Gastrocnemius medialis (tissue), 4 donors: ENCODE results near the gene KDM4C. TPM values are rescaled to one million over a fixed set of nuclear protein-coding genes. Genes with fewer than 3 reads are reported as not detected.

ENCODE experiments used
- ATAC-seq, 2 donors: fragments of 150-250 bp; one replicate each; pipeline ENCODE4 v1.9.1; 2016
- DNase-seq, 2 donors: peaks; one replicate each; pipeline ENCODE4 v3.0.0-alpha.2; 2019
- H3K27ac ChIP-seq, 4 donors: fragments of 200-600 bp; sonication (generic); 1 replicate in 1 of 4; 2 replicates in 3 of 4; pipeline ENCODE4 v1.5.1; 2016 to 2018; ENCODE audit warnings: mild to moderate bottlenecking in 2 of 4, moderate library complexity in 1 of 4
- H3K27me3 ChIP-seq, 3 donors: fragments of 200-600 bp; sonication (generic) in 2 of 3; 1 replicate in 1 of 3; 2 replicates in 2 of 3; pipeline versions ENCODE4 v1.5.1 to v1.6.0; 2016 to 2019; ENCODE audit warnings: mild to moderate bottlenecking in 1 of 3, moderate library complexity in 1 of 3
- H3K36me3 ChIP-seq, 2 donors: fragments of 200-600 bp; sonication (generic) in 1 of 2; one replicate each; pipeline ENCODE4 v1.5.1; 2017 to 2018
- H3K4me1 ChIP-seq, 2 donors: fragments of 200-600 bp; sonication (generic) in 1 of 2; one replicate each; pipeline ENCODE4 v1.5.1; 2016 to 2017; ENCODE audit warnings: mild to moderate bottlenecking in 2 of 2
- H3K4me3 ChIP-seq, 4 donors: fragments of 200-600 bp; sonication (generic) in 3 of 4; 1 replicate in 1 of 4; 2 replicates in 3 of 4; pipeline ENCODE4 v1.5.1; 2016 to 2019; ENCODE audit warnings: mild to moderate bottlenecking in 2 of 4
- H3K9me3 ChIP-seq, 3 donors: fragments of 200-600 bp; sonication (generic) in 2 of 3; 1 replicate in 1 of 3; 2 replicates in 2 of 3; pipeline ENCODE4 v1.5.1; 2016 to 2019
- CTCF ChIP-seq, 5 experiments: fragments of 450-650 bp in 3 of 5; fragments of 200-600 bp in 2 of 5; sonication (generic) in 2 of 5; IDR thresholded peaks in 4 of 5; conservative IDR thresholded peaks in 1 of 5; 1 replicate in 4 of 5; 2 replicates in 1 of 5; pipeline ENCODE4 v1.5.1; 2016 to 2019; ENCODE audit warnings: antibody characterized with exemption in 5 of 5, mild to moderate bottlenecking in 3 of 5, moderate library complexity in 3 of 5
- POLR2A ChIP-seq, 2 donors: fragments of 450-650 bp; IDR thresholded peaks; one replicate each; pipeline ENCODE4 v1.6.1; 2017; ENCODE audit warnings: antibody characterized with exemption in 2 of 2, mild to moderate bottlenecking in 2 of 2, moderate library complexity in 2 of 2
- in situ Hi-C, 4 donors: fragments of 200-750 bp; cut with MboI; loops; one replicate each; pipeline versions ENCODE4 v1.15.0 to v1.8.0; 2017; ENCODE audit warnings: low sequenced_read_pairs in 4 of 4
- intact Hi-C: fragments of 100-400 bp; cut with DNase I; formaldehyde crosslinking; loops from one replicate; pipeline ENCODE4 v1.15.1; 2023; ENCODE audit warnings: low total_unique reads
- total RNA-seq, 4 donors: library from RNA; depleted of rRNA; stranded (reverse); fragments of >200 nt; gene quantifications; one replicate each; pipeline versions ENCODE4 v1.1.0 to v1.2.3, GENCODE V29; 2016

The KDM4C gene
- total RNA-seq, 4 donors from 2014 or later, result 7.7 to 23.3 (median 10.0) TPM

GRCh38 chr9:7094576-7094975, 336.8 kb downstream of the KDM4C start:
- in situ Hi-C loops, result no loop called here
- no peaks in the 10 kb centered on the region for H3K27me3 ChIP-seq
- no peak for ATAC-seq

GRCh38 chr9:7095058-7095457, 337.3 kb downstream of the KDM4C start:
- TF ChIP-seq CTCF (IDR thresholded peaks at IDR 0.05 in 4 of 5, conservative IDR thresholded peaks at IDR 0.05 in 1 of 5) (no peak), POLR2A (IDR thresholded peaks at IDR 0.05) (no peak)
- in situ Hi-C loops (no loop called here), intact Hi-C loops (loop anchor here (10.0 kb wide), 3 partner anchors 80 to 220 kb away; no protein-coding TSS in a partner anchor)
- DNase-seq (no peak), ATAC-seq (no peak)
- H3K36me3 ChIP-seq, result no peaks in the 10 kb centered on the region
- H3K27me3 ChIP-seq, result no peaks in the 10 kb centered on the region
- H3K27ac ChIP-seq, result no peak overlapping the region
- no peaks in the 10 kb centered on the region for H3K9me3 ChIP-seq
- H3K4me1 ChIP-seq, result peaks cover 29 to 34% of the 10 kb centered on the region in 2 donors
- H3K4me3 ChIP-seq, result no peak overlapping the region

More at GRCh38 chr9:7094576-7094975, 336.8 kb downstream of the KDM4C start:
- no peak for TF ChIP-seq CTCF (IDR thresholded peaks at IDR 0.05 in 4 of 5, conservative IDR thresholded peaks at IDR 0.05 in 1 of 5)
- no peak for TF ChIP-seq POLR2A (IDR thresholded peaks at IDR 0.05)
- Histone ChIP-seq H3K27ac (no peak overlapping the region), H3K4me3 (no peak overlapping the region), H3K9me3 (no peaks in the 10 kb centered on the region), H3K36me3 (no peaks in the 10 kb centered on the region), H3K4me1 (peaks cover 33 to 39% of the 10 kb centered on the region in 2 donors)
- DNase-seq, result no peak
- intact Hi-C loops, result loop anchor here (10.0 kb wide), 3 partner anchors 80 to 220 kb away; no protein-coding TSS in a partner anchor

- Histone ChIP-seq H3K36me3 (no peaks in the 10 kb centered on the region), H3K9me3 (no peaks in the 10 kb centered on the region), H3K27ac (peak overlapping the region; percentile 79 to 88 (median 84)), H3K4me1 (peaks cover 29 to 37% of the 10 kb centered on the region in 2 donors), H3K4me3 (no peak overlapping the region), H3K27me3 (no peaks in the 10 kb centered on the region)
- DNase-seq (no peak), ATAC-seq (peak; percentile 26 to 41)
- TF ChIP-seq CTCF (IDR thresholded peaks at IDR 0.05 in 4 of 5, conservative IDR thresholded peaks at IDR 0.05 in 1 of 5), result no peak
- no peak for TF ChIP-seq POLR2A (IDR thresholded peaks at IDR 0.05)
- intact Hi-C loops, result loop anchor here (10.0 kb wide), 3 partner anchors 78 to 218 kb away; no protein-coding TSS in a partner anchor
- in situ Hi-C loops, result no loop called here
Observed at GRCh38 chr9:7097040-7097715, 339.4 kb downstream of the KDM4C start.

GRCh38 chr9:7097785-7098752, 340.3 kb downstream of the KDM4C start:
- Histone ChIP-seq H3K27ac (peak overlapping the region; percentile 79 to 88 (median 84)), H3K4me3 (no peak overlapping the region), H3K4me1 (peaks cover 30 to 37% of the 10 kb centered on the region in 2 donors), H3K36me3 (no peaks in the 10 kb centered on the region), H3K27me3 (no peaks in the 10 kb centered on the region), H3K9me3 (no peaks in the 10 kb centered on the region)
- peak in 1 of 2 donors; percentile 7 for TF ChIP-seq POLR2A (IDR thresholded peaks at IDR 0.05)
- no peak for TF ChIP-seq CTCF (IDR thresholded peaks at IDR 0.05 in 4 of 5, conservative IDR thresholded peaks at IDR 0.05 in 1 of 5)
- in situ Hi-C loops, result no loop called here
- peak; percentile 94 to 97 for ATAC-seq
- intact Hi-C loops, result loop anchor here (10.0 kb wide), 3 partner anchors 77 to 217 kb away; no protein-coding TSS in a partner anchor
- DNase-seq, result peak in 1 of 2 donors; percentile 27
